Measurements from ENCODE around the gene FAM3D. TPM values are rescaled to one million over a fixed set of nuclear protein-coding genes. Genes with fewer than 3 reads are reported as not detected.

FAM3D gene
- total RNA-seq, 1 experiment from 2014 or later, result not detected

- no peak overlapping the region for H3K9ac ChIP-seq (ENCODE audit: low read length)
- no peak overlapping the region for H3K4me2 ChIP-seq (ENCODE audit: low read length)
- H3K4me3 ChIP-seq (ENCODE audit: low read length), result no peak overlapping the region
- no peaks in the 10 kb centered on the region for H3K36me3 ChIP-seq (ENCODE audit: low read depth, low read length)
- intact Hi-C loops (cut with micrococcal nuclease), result no loop called here
- H3K79me2 ChIP-seq (ENCODE audit: low read length), result no peaks in the 10 kb centered on the region
- no peak overlapping the region for H3K27ac ChIP-seq (ENCODE audit: low read length)
- CTCF ChIA-PET, result no interaction called here
- H2AFZ ChIP-seq (ENCODE audit: low read length), result no peak overlapping the region
- H3F3A ChIP-seq (ENCODE audit: low read length, unreplicated experiment), result no peaks in the 10 kb centered on the region
- H3K9me2 ChIP-seq (replicated peaks; ENCODE audit: low read length), result no peaks in the 10 kb centered on the region
- H3K4me1 ChIP-seq (ENCODE audit: insufficient read depth, low read length), result no peaks in the 10 kb centered on the region
- POLR2A ChIA-PET (ENCODE audit: unreplicated experiment), result no interaction called here
- TF ChIP-seq EZH2phosphoT487 (IDR thresholded peaks at IDR 0.05; ENCODE audit: borderline replicate concordance, low read length) (no peak), CTCF (conservative IDR thresholded peaks at IDR 0.05; ENCODE audit: low read depth, low read length) (no peak), EZH2 (IDR thresholded peaks at IDR 0.05; ENCODE audit: low read length, unreplicated experiment) (no peak)
- ATAC-seq, result no peak
- no peaks in the 10 kb centered on the region for H3K9me3 ChIP-seq (ENCODE audit: low read length)
- no peak for DNase-seq
- no peaks in the 10 kb centered on the region for H3K27me3 ChIP-seq (ENCODE audit: low read length)
- no TSS peak for BruUV-seq (replicated peaks)
- no peaks in the 10 kb centered on the region for H4K20me1 ChIP-seq (ENCODE audit: low read length)
These were observed 74.8 kb downstream of the FAM3D start for GRCh38 chr3:58591517-58592510.

- Histone ChIP-seq H3K4me3 (ENCODE audit: low read length) (no peak overlapping the region), H3K4me2 (ENCODE audit: low read length) (no peak overlapping the region), H3K4me1 (ENCODE audit: insufficient read depth, low read length) (peaks cover 13% of the 10 kb centered on the region; the same call in 1 of the 2 replicates), H3K9me3 (ENCODE audit: low read length) (no peaks in the 10 kb centered on the region), H3F3A (ENCODE audit: low read length, unreplicated experiment) (no peaks in the 10 kb centered on the region), H4K20me1 (ENCODE audit: low read length) (no peaks in the 10 kb centered on the region), H3K9me2 (replicated peaks; ENCODE audit: low read length) (no peaks in the 10 kb centered on the region), H2AFZ (ENCODE audit: low read length) (no peak overlapping the region), H3K27ac (ENCODE audit: low read length) (no peak overlapping the region), H3K36me3 (ENCODE audit: low read depth, low read length) (no peaks in the 10 kb centered on the region), H3K27me3 (ENCODE audit: low read length) (no peaks in the 10 kb centered on the region), H3K9ac (ENCODE audit: low read length) (no peak overlapping the region), H3K79me2 (ENCODE audit: low read length) (no peaks in the 10 kb centered on the region)
- intact Hi-C loops (cut with micrococcal nuclease), result no loop called here
- ChIA-PET POLR2A (ENCODE audit: unreplicated experiment) (no interaction called here), CTCF (no interaction called here)
- no TSS peak for BruUV-seq (replicated peaks)
- TF ChIP-seq EZH2 (IDR thresholded peaks at IDR 0.05; ENCODE audit: low read length, unreplicated experiment) (no peak), CTCF (conservative IDR thresholded peaks at IDR 0.05; ENCODE audit: low read depth, low read length) (no peak), EZH2phosphoT487 (IDR thresholded peaks at IDR 0.05; ENCODE audit: borderline replicate concordance, low read length) (no peak)
- peak; percentile 48 for DNase-seq
- ATAC-seq, result no peak
These were observed 78.5 kb downstream of the FAM3D start for GRCh38 chr3:58588030-58588614.
